GM12878 (cell line): ENCODE results near the gene HJV. TPM values are rescaled to one million over a fixed set of nuclear protein-coding genes. Genes with fewer than 3 reads are reported as not detected.

Source experiments
- CHD1 ChIP-seq: IDR thresholded peaks from 2 replicates; pipeline ENCODE4 v1.6.1; 2012; ENCODE audit warnings: low read depth, low read length, improper control_type of control experiment
- HDAC6 ChIP-seq: fragments of 200-600 bp; sonication (generic); IDR thresholded peaks from one replicate; pipeline ENCODE4 v1.8.0; 2017; ENCODE audit warnings: antibody characterized with exemption; ENCODE audit not compliant: unreplicated experiment
- HDGF ChIP-seq: fragments of 450-650 bp; IDR thresholded peaks from 2 replicates; pipeline ENCODE4 v1.6.1; 2016; ENCODE audit warnings: antibody characterized with exemption
- MYC ChIP-seq: IDR thresholded peaks from 2 replicates; pipeline ENCODE4 v1.6.1; 2011; ENCODE audit warnings: mild to moderate bottlenecking, low read length, moderate library complexity, inconsistent platforms; ENCODE audit not compliant: insufficient read depth, insufficient replicate concordance, insufficient read length, severe bottlenecking
- POLR2AphosphoS2 ChIP-seq: IDR thresholded peaks from 2 replicates; pipeline ENCODE4 v1.6.1; 2011; ENCODE audit warnings: low read depth, mild to moderate bottlenecking, low read length, improper control_type of control experiment, moderate library complexity
- SREBF1 ChIP-seq: IDR thresholded peaks from 2 replicates; pipeline ENCODE4 v1.6.1; 2012; ENCODE audit warnings: mild to moderate bottlenecking, low read length
- TAF1 ChIP-seq: IDR thresholded peaks from 2 replicates; pipeline ENCODE4 v1.6.1; 2011; ENCODE audit warnings: mild to moderate bottlenecking, low read depth, low read length, borderline replicate concordance
- ZBTB4 ChIP-seq: fragments of 450-650 bp; formaldehyde crosslinking; IDR thresholded peaks from 2 replicates; pipeline ENCODE4 v1.4.0; 2022; ENCODE audit warnings: mild to moderate bottlenecking, moderate library complexity
- ZNF384 ChIP-seq: IDR thresholded peaks from 2 replicates; pipeline ENCODE4 v1.6.1; 2012; ENCODE audit warnings: low read depth, mild to moderate bottlenecking, low read length, improper control_type of control experiment, borderline replicate concordance
- polyA plus RNA-seq, 11 experiments: library from polyadenylated mRNA; depleted of rRNA in 4 of 11; unstranded in 6 of 11; stranded (reverse) in 5 of 11; fragments of >200 nt; fragmentation: Nextera tagmentation in 4 of 11; fragmentation: Illumina TruSeq in 1 of 11; extraction: Ambion mirVana in 4 of 11; extraction: Trizol in 1 of 11; gene quantifications; 1 replicate in 1 of 11; 2 replicates in 10 of 11; pipeline versions ENCODE4 v1.2.1 to v1.2.3, GENCODE V29; 2011 to 2016; ENCODE audit warnings: inconsistent platforms in 2 of 11, missing spikeins in 2 of 11, low read depth in 1 of 11
- total RNA-seq, 4 experiments: library from RNA; depleted of rRNA in 3 of 4; stranded (reverse); fragments of >200 nt in 3 of 4; fragmentation: Illumina TruSeq in 1 of 4; extraction: Trizol in 1 of 4; gene quantifications; 2 replicates each; pipeline versions ENCODE4 v1.2.1 to v1.2.3, GENCODE V29; 2013 to 2021
- TF ChIP-seq, protein P1 (sequence below): fragments of 150-350 bp; IDR thresholded peaks from 2 replicates; pipeline ENCODE4 v1.6.1; 2016; ENCODE audit warnings: low read depth, low read length
- TF ChIP-seq, protein P2 (sequence below): IDR thresholded peaks from 2 replicates; pipeline ENCODE4 v1.6.1; 2011; ENCODE audit warnings: low read depth, low read length, improper control_type of control experiment, borderline replicate concordance

HJV gene
- total and polyA plus RNA-seq, 10 of the 15 experiments (the other 5 are each of a cell fraction or from before 2014, with no cell fraction given), result not detected

DNA sequence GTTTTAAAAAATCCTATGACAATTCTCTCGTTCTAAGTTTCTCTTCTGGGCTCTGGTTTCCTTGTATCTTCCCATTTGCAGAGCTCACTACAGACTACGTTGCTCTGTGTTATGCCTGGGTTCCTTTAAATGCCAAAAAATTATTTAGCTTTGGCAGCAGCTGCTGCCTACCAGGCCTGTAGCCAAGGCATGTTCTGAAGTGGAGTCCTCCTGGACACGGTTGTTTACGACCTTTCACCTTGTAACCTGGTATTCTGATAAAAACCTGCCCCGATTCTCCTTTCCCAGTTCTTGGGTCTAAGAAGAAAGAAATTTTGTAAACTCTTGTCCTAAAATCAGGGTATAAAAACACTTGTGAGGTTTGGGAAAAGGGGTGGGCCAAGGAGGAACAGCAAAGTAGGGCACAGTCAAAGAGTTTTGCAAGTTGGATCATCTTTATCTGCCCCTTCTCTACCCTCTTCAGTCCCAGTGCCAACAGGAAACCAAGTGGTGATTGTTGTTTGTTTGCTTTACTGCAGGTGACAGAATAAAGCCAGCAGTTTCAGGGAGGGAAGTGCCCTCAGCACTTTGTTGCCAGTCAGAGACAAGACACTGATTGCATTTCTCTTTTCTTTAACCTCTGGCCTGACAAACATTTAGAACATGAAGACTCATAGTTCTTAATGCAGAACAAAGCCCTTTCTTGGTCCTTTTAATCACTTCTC is 22.1 kb downstream of the HJV start (continued):
- TF ChIP-seq, protein P1, sequence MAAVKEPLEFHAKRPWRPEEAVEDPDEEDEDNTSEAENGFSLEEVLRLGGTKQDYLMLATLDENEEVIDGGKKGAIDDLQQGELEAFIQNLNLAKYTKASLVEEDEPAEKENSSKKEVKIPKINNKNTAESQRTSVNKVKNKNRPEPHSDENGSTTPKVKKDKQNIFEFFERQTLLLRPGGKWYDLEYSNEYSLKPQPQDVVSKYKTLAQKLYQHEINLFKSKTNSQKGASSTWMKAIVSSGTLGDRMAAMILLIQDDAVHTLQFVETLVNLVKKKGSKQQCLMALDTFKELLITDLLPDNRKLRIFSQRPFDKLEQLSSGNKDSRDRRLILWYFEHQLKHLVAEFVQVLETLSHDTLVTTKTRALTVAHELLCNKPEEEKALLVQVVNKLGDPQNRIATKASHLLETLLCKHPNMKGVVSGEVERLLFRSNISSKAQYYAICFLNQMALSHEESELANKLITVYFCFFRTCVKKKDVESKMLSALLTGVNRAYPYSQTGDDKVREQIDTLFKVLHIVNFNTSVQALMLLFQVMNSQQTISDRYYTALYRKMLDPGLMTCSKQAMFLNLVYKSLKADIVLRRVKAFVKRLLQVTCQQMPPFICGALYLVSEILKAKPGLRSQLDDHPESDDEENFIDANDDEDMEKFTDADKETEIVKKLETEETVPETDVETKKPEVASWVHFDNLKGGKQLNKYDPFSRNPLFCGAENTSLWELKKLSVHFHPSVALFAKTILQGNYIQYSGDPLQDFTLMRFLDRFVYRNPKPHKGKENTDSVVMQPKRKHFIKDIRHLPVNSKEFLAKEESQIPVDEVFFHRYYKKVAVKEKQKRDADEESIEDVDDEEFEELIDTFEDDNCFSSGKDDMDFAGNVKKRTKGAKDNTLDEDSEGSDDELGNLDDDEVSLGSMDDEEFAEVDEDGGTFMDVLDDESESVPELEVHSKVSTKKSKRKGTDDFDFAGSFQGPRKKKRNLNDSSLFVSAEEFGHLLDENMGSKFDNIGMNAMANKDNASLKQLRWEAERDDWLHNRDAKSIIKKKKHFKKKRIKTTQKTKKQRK, result no peak
- TF ChIP-seq POLR2AphosphoS2, result no peak
- TF ChIP-seq SREBF1, result no peak
- no peak for TF ChIP-seq MYC
- TF ChIP-seq CHD1, result no peak
- TF ChIP-seq HDAC6, result no peak
- TF ChIP-seq, protein P2, sequence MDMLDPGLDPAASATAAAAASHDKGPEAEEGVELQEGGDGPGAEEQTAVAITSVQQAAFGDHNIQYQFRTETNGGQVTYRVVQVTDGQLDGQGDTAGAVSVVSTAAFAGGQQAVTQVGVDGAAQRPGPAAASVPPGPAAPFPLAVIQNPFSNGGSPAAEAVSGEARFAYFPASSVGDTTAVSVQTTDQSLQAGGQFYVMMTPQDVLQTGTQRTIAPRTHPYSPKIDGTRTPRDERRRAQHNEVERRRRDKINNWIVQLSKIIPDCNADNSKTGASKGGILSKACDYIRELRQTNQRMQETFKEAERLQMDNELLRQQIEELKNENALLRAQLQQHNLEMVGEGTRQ, result no peak
- TF ChIP-seq ZBTB4 (CRISPR knock-in tag), result no peak
- TF ChIP-seq TAF1, result no peak
- no peak for TF ChIP-seq HDGF
- TF ChIP-seq ZNF384, result no peak
